NCI-H2171 (cell line): ENCODE measurements around the gene INSIG2.

ENCODE experiments used
- DNase-seq: peaks from one replicate; lab custom pipeline; 2025; lab: John Stamatoyannopoulos, UW

INSIG2 gene

GRCh38 chr2:118127250-118127649 lies 39.0 kb downstream of the INSIG2 start:
- DNase-seq = no peak

- DNase-seq = no peak
These were observed 40.6 kb downstream of the INSIG2 start for GRCh38 chr2:118128826-118129225.

GRCh38 chr2:118130385-118130784 lies 42.1 kb downstream of the INSIG2 start:
- DNase-seq = no peak

- no peak for DNase-seq
These were observed 43.5 kb downstream of the INSIG2 start for GRCh38 chr2:118131771-118132170.

- DNase-seq = no peak
These were observed 45.6 kb downstream of the INSIG2 start for GRCh38 chr2:118133916-118134315.

- no peak for DNase-seq
These were observed 46.4 kb downstream of the INSIG2 start for GRCh38 chr2:118134650-118135049.

GRCh38 chr2:118145207-118145606 lies 56.9 kb downstream of the INSIG2 start:
- no peak for DNase-seq

- DNase-seq = no peak
These were observed 57.5 kb downstream of the INSIG2 start for GRCh38 chr2:118145806-118146205.

- no peak for DNase-seq
These were observed 58.3 kb downstream of the INSIG2 start for GRCh38 chr2:118146315-118147283.

- no peak for DNase-seq
These were observed 59.9 kb downstream of the INSIG2 start for GRCh38 chr2:118148133-118148532.

GRCh38 chr2:118148809-118149208 lies 60.5 kb downstream of the INSIG2 start:
- DNase-seq = no peak

- no peak for DNase-seq
These were observed 62.0 kb downstream of the INSIG2 start for GRCh38 chr2:118150294-118150693.

- no peak for DNase-seq
These were observed 63.6 kb downstream of the INSIG2 start for GRCh38 chr2:118151831-118152230.

- no peak for DNase-seq
These were observed 65.2 kb downstream of the INSIG2 start for GRCh38 chr2:118153433-118153832.

GRCh38 chr2:118154176-118154575 lies 65.9 kb downstream of the INSIG2 start:
- no peak for DNase-seq
